ENCODE data around the gene CWC27.

CWC27 gene

DNA sequence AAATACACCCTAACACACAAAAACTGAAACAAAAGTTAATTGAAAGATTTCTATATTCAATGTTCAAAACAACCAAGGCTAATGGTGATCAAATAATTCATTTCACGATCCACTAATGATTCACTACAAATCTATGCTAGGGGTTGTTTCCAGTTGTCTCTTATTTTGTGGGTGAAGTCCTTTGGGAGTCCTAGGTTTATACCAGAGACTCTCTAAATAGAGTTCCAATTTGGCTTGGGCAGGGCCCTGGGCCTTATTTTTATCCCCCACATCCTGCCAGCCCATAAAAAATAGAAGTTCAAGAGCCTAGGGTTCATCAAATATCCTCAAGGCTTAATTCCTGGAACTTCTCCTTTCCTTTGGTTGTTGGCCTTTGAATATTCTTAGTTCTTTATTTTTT, 26.3 kb upstream of the CWC27 start:
- no peaks in the 10 kb centered on the region for H3K27me3 ChIP-seq (ENCODE audit: insufficient read depth, poor library complexity, severe bottlenecking)
- no peak overlapping the region for H3K4me3 ChIP-seq (replicated peaks; ENCODE audit: insufficient read depth, low read length)
- no peak for DNase-seq (ENCODE audit: low read depth in 1 of 2, low spot score in 1 of 2)
- no peak overlapping the region for H3K27ac ChIP-seq (replicated peaks)
- TF ChIP-seq GABPA (IDR thresholded peaks at IDR 0.05; ENCODE audit: low read depth) (no peak), SPI1 (IDR thresholded peaks at IDR 0.05; ENCODE audit: borderline replicate concordance, low read depth) (no peak), CTCF (IDR thresholded peaks at IDR 0.05; ENCODE audit: insufficient read depth, low read length) (no peak), POLR2AphosphoS5 (IDR thresholded peaks at IDR 0.05; ENCODE audit: low read depth) (no peak)
- TF ChIP-seq, protein P1, sequence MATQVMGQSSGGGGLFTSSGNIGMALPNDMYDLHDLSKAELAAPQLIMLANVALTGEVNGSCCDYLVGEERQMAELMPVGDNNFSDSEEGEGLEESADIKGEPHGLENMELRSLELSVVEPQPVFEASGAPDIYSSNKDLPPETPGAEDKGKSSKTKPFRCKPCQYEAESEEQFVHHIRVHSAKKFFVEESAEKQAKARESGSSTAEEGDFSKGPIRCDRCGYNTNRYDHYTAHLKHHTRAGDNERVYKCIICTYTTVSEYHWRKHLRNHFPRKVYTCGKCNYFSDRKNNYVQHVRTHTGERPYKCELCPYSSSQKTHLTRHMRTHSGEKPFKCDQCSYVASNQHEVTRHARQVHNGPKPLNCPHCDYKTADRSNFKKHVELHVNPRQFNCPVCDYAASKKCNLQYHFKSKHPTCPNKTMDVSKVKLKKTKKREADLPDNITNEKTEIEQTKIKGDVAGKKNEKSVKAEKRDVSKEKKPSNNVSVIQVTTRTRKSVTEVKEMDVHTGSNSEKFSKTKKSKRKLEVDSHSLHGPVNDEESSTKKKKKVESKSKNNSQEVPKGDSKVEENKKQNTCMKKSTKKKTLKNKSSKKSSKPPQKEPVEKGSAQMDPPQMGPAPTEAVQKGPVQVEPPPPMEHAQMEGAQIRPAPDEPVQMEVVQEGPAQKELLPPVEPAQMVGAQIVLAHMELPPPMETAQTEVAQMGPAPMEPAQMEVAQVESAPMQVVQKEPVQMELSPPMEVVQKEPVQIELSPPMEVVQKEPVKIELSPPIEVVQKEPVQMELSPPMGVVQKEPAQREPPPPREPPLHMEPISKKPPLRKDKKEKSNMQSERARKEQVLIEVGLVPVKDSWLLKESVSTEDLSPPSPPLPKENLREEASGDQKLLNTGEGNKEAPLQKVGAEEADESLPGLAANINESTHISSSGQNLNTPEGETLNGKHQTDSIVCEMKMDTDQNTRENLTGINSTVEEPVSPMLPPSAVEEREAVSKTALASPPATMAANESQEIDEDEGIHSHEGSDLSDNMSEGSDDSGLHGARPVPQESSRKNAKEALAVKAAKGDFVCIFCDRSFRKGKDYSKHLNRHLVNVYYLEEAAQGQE (IDR thresholded peaks at IDR 0.05; ENCODE audit: insufficient replicate concordance, low read depth) = no peak

DNA sequence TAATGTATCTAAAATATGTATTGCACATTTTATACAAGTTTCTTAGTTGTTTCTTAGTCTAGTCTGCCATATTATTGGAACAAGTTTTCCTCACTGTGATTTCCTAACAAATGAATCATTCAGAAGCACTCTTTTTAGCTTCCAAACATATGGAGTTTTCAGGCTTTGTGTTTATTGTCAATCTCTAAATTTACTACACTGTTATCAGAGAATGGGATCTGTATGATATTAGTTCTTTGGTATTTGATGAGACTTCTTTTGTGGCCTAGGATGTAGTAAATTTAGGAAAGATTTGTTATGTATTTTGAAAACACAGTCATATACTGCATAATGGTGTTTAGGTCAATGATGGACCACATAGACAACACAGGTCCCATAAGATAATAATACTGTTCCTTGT, 25.9 kb upstream of the CWC27 start:
- DNase-seq (ENCODE audit: low read depth in 1 of 2, low spot score in 1 of 2) = no peak
- Histone ChIP-seq H3K4me3 (replicated peaks; ENCODE audit: insufficient read depth, low read length) (no peak overlapping the region), H3K27ac (replicated peaks) (no peak overlapping the region), H3K27me3 (ENCODE audit: insufficient read depth, poor library complexity, severe bottlenecking) (no peaks in the 10 kb centered on the region)
- no peak for TF ChIP-seq CTCF (IDR thresholded peaks at IDR 0.05; ENCODE audit: insufficient read depth, low read length)
- TF ChIP-seq GABPA (IDR thresholded peaks at IDR 0.05; ENCODE audit: low read depth) = no peak
- TF ChIP-seq SPI1 (IDR thresholded peaks at IDR 0.05; ENCODE audit: borderline replicate concordance, low read depth) = no peak
- no peak for TF ChIP-seq POLR2AphosphoS5 (IDR thresholded peaks at IDR 0.05; ENCODE audit: low read depth)
- TF ChIP-seq, protein P1 (IDR thresholded peaks at IDR 0.05; ENCODE audit: insufficient replicate concordance, low read depth) = no peak

DNA sequence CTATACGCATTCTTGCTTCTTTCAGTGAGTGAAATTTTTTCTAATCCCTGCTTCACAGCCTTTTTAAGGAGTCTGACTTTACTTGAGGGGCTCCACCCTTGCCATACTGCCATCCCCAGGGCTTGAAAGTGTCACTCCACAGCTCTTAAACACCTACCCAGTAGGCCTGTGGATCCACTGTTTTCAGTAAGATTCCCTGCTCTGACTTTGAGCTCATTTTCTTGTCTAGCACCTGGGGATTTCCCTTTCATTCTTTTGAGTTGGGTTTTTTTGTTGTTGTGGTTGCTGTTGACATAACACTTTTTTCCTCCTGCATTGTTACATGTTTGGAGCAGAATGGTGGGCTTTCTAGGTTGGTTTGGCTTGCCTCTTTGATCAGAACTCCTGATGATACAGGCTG, 23.8 kb upstream of the CWC27 start:
- TF ChIP-seq GABPA (IDR thresholded peaks at IDR 0.05; ENCODE audit: low read depth) = no peak
- TF ChIP-seq SPI1 (IDR thresholded peaks at IDR 0.05; ENCODE audit: borderline replicate concordance, low read depth) = no peak
- no peak for TF ChIP-seq POLR2AphosphoS5 (IDR thresholded peaks at IDR 0.05; ENCODE audit: low read depth)
- TF ChIP-seq, protein P1 (IDR thresholded peaks at IDR 0.05; ENCODE audit: insufficient replicate concordance, low read depth) = no peak
- no peak for TF ChIP-seq CTCF (IDR thresholded peaks at IDR 0.05; ENCODE audit: insufficient read depth, low read length)
- DNase-seq (ENCODE audit: low read depth in 1 of 2, low spot score in 1 of 2) = no peak

More for the DNA sequence above, 23.8 kb upstream of the CWC27 start:
- Histone ChIP-seq H3K4me3 (replicated peaks; ENCODE audit: insufficient read depth, low read length) (no peak overlapping the region), H3K27me3 (ENCODE audit: insufficient read depth, poor library complexity, severe bottlenecking) (no peaks in the 10 kb centered on the region), H3K27ac (replicated peaks) (no peak overlapping the region)
